H1 (cell line): ENCODE results near the gene COLQ. TPM values are rescaled to one million over a fixed set of nuclear protein-coding genes. Genes with fewer than 3 reads are reported as not detected.

Experiments used
- ATF3 ChIP-seq: IDR thresholded peaks from 2 replicates; pipeline ENCODE4 v1.6.1; 2011; ENCODE audit warnings: low read depth, mild to moderate bottlenecking, low read length; ENCODE audit not compliant: insufficient read depth
- BCL11A ChIP-seq, 2 experiments: IDR thresholded peaks; one replicate each; pipeline ENCODE4 v1.6.1; 2011; ENCODE audit warnings: low read depth in 2 of 2, low read length in 2 of 2, mild to moderate bottlenecking in 2 of 2
- CHD7 ChIP-seq: fragments of 300-600 bp; sonication (generic); IDR thresholded peaks from 2 replicates; pipeline ENCODE4 v1.7.1; 2012; ENCODE audit warnings: low read length, moderate library complexity, mild to moderate bottlenecking, inconsistent platforms; ENCODE audit not compliant: insufficient replicate concordance
- POU5F1 ChIP-seq: IDR thresholded peaks from 2 replicates; pipeline ENCODE4 v1.6.1; 2011; ENCODE audit warnings: low read depth, mild to moderate bottlenecking, low read length, moderate library complexity
- SUZ12 ChIP-seq: fragments of 200-600 bp; sonication (generic); IDR thresholded peaks from 2 replicates; pipeline ENCODE4 v1.6.1; 2012; ENCODE audit warnings: mild to moderate bottlenecking, inconsistent platforms, low read length, moderate library complexity, mixed read lengths
- polyA plus RNA-seq, 7 experiments: library from polyadenylated mRNA; depleted of rRNA in 3 of 7; stranded (reverse) in 5 of 7; unstranded in 2 of 7; fragments of >200 nt in 5 of 7; fragments of 200-250 nt in 2 of 7; gene quantifications; 1 replicate in 5 of 7; 2 replicates in 1 of 7; 4 replicates in 1 of 7; pipeline versions ENCODE4 v1.2.1 to v1.2.3, GENCODE V29; 2011 to 2013; ENCODE audit warnings: missing spikeins in 2 of 7, mixed read lengths in 2 of 7
- total RNA-seq: library from RNA; stranded (reverse); fragmentation: NEBNext Ultra II Directional; extraction: Animal tissue kit (Norgen Biotek cat#: 25700); gene quantifications from 2 replicates; pipeline ENCODE4 v1.2.1, GENCODE V29; 2021

Gene COLQ
- total and polyA plus RNA-seq, 2 of the 8 experiments (the other 6 are each of a cell fraction or from before 2014, with no cell fraction given): 1.5 to 1.9 TPM

GRCh38 chr3:15522016-15522415, 510 bp upstream of the COLQ start (continued):
- TF ChIP-seq CHD7 (no peak), ATF3 (no peak), SUZ12 (no peak), POU5F1 (no peak), BCL11A (IDR thresholded peaks at IDR 0.05; ENCODE audit: low read depth in 2 of 2, low read length in 2 of 2) (no peak)
